GM18873 (cell line): ENCODE measurements around the gene JOSD2.

Experiments used
- ATAC-seq: cut with Tn5 transposase; IDR thresholded peaks from one replicate; pipeline ENCODE4 v1.9.1; 2021; ENCODE audit warnings: mild to moderate bottlenecking, moderate library complexity, moderate number of reproducible peaks; ENCODE audit not compliant: unreplicated experiment, low FRiP score

JOSD2 gene

DNA sequence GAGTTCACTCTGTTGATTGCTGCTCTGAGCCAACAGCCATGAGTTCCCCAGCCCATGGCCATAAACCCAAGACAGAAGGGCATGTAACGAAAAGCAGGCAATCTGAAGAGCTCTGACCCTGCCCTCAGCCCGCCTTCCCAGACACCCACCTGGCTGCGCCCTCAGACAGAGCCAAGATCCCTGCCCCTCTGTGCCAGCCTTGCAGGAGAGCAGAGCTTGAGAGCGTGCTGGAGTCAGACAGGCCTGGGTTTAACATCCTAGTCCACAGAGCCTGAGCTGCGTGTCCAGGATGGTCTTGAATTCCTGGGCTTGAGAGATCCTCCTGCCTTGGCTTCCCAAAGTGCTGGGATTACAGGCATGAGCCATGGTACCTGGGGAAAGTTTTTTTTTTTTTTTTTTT lies 53.7 kb downstream of the JOSD2 start:
- no peak for ATAC-seq
